ENCODE data around the gene IL36B. TPM values are rescaled to one million over a fixed set of nuclear protein-coding genes. Genes with fewer than 3 reads are reported as not detected.

The IL36B gene
- total and polyA plus RNA-seq, 5 donors: not detected

DNA sequence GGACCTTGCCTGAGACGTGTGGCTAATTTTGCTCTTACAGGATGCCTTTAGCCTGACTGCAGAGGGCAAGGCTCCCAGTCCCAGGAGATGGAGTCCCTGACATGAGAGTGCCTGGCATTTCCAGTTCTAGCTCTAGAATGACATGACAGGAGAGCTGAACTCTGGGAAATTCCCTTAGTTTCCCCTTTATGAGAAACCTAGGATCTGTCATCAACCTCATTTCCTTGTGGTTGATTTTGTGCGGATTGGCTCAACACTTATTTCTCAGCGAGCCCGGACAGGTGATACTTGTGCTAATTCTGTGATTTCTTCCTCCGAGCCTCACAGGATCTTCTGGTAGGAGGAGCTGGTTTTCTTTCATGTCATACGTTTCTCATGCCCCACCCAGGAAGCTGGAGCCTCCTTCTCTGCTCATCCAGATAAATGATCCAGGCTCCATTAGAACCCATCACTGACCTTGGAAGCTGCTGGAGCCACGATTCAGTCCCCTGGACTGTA, 75.1 kb downstream of the IL36B start, which contains the start of gene IL36G:
Gene IL36G, plus strand, starts transcription at position 448 of the 498 bp plus-strand sequence. CDS start 633 bp downstream, outside the sequence.
- Histone ChIP-seq H3K4me1 (ENCODE audit: control insufficient read depth, insufficient read depth, low read length) (no peaks in the 10 kb centered on the region), H3K27ac (ENCODE audit: low read length) (no peak within 1 kb of the TSS), H3K27me3 (ENCODE audit: control insufficient read depth, insufficient read depth) (no peaks in the 10 kb centered on the region), H3K4me3 (ENCODE audit: low read length) (no peak within 1 kb of the TSS), H3K9me3 (ENCODE audit: control insufficient read depth, low read length) (no peaks in the 10 kb centered on the region)
- WGBS: 67% methylated on average over 7 of the region's 7 CpGs
- DNase-seq: no peak
- intact Hi-C loops (cut with DNase I): no loop called here
- no peak for ATAC-seq

Other genes starting within 250 kb of the IL36B start
- 1 to 10 TPM in 2 of 4 donors, under 1 TPM in 1, not detected in 1; 0.14 to 2.1 (median 1.7) TPM for gene IL1B, start 216.1 kb downstream of the IL36B start, total RNA-seq
- 0.70 TPM for gene IL1B, start 216.1 kb downstream of the IL36B start, polyA plus RNA-seq
- gene IL37, start 141.7 kb downstream of the IL36B start, total RNA-seq: not detected
- not detected for gene IL37, start 141.7 kb downstream of the IL36B start, polyA plus RNA-seq
- not detected for gene IL36G, start 74.9 kb downstream of the IL36B start, total RNA-seq
- not detected for gene IL36G, start 74.9 kb downstream of the IL36B start, polyA plus RNA-seq
- not detected for gene IL36A, start 47.4 kb downstream of the IL36B start, total RNA-seq
- not detected for gene IL36A, start 47.4 kb downstream of the IL36B start, polyA plus RNA-seq
- gene IL36RN, start 6.3 kb upstream of the IL36B start, total RNA-seq: not detected
- gene IL36RN, start 6.3 kb upstream of the IL36B start, polyA plus RNA-seq: not detected
- gene IL1F10, start 15.1 kb upstream of the IL36B start, total RNA-seq: not detected
- not detected for gene IL1F10, start 15.1 kb upstream of the IL36B start, polyA plus RNA-seq
- 1 to 10 TPM in 1 of 4 donors, under 1 TPM in 3; 0.45 to 1.1 (median 0.78) TPM for gene IL1RN, start 74.7 kb upstream of the IL36B start, total RNA-seq
- gene IL1RN, start 74.7 kb upstream of the IL36B start, polyA plus RNA-seq: 0.54 TPM
- gene PSD4, start 121.1 kb upstream of the IL36B start, total RNA-seq: 1 to 10 TPM; 2.0 to 4.0 (median 3.3) TPM
- 1.0 TPM for gene PSD4, start 121.1 kb upstream of the IL36B start, polyA plus RNA-seq
- 1 to 10 TPM in 1 of 4 donors, under 1 TPM in 2, not detected in 1; 0.11 to 1.9 (median 0.68) TPM for gene PAX8, start 226.1 kb upstream of the IL36B start, total RNA-seq
- 0.05 TPM for gene PAX8, start 226.1 kb upstream of the IL36B start, polyA plus RNA-seq